Measurements from ENCODE around the gene REP15. TPM values are rescaled to one million over a fixed set of nuclear protein-coding genes. Genes with fewer than 3 reads are reported as not detected.
"Not testable (repeated sequence)": the region's sequence is repeated elsewhere in the genome, so short reads cannot be mapped to it uniquely, and the experiment has no call there.

REP15 gene
- total RNA-seq, 1 experiment from 2014 or later: 1.3 TPM

GRCh38 chr12:27653661-27654060 lies 42.6 kb upstream of the REP15 start:
- no peaks in the 10 kb centered on the region; a peak in 1 of 4 replicates for H3K4me1 Mint-ChIP-seq
- TF ChIP-seq CTCF (conservative IDR thresholded peaks at IDR 0.05): no peak
- no peak overlapping the region for H2BK20ac ChIP-seq (ENCODE audit: low read depth, low read length, poor library complexity, severe bottlenecking)
- no peak overlapping the region for H3K4me2 ChIP-seq (ENCODE audit: insufficient read depth, insufficient read length, low read length)
- no peak overlapping the region for H3K14ac ChIP-seq (ENCODE audit: insufficient read depth, low read length)
- no peak overlapping the region for H2BK15ac ChIP-seq (ENCODE audit: low read depth, low read length)
- H3K4me3 Mint-ChIP-seq: no peak overlapping the region
- no peak overlapping the region for H3K18ac ChIP-seq (ENCODE audit: insufficient read length, low read depth, low read length)
- no peak for DNase-seq
- no peaks in the 10 kb centered on the region for H3K27me3 ChIP-seq (ENCODE audit: insufficient read depth, low read length)
- no peak overlapping the region for H2AK5ac ChIP-seq (ENCODE audit: insufficient read length, low read length)
- no peak overlapping the region for H4K91ac ChIP-seq (ENCODE audit: insufficient read length, low read depth, low read length)
- H3K27me3 Mint-ChIP-seq (ENCODE audit: low read depth): no peaks in the 10 kb centered on the region
- H3K9me3 Mint-ChIP-seq: no peaks in the 10 kb centered on the region
- H3K4ac ChIP-seq (ENCODE audit: low read depth, low read length): no peak overlapping the region
- H4K20me1 ChIP-seq (ENCODE audit: control insufficient read depth, insufficient read depth, insufficient read length): no peaks in the 10 kb centered on the region
- H2BK12ac ChIP-seq (ENCODE audit: insufficient read length, low read depth, low read length): no peak overlapping the region
- peaks cover 0 to 4% (median 1%) of the 10 kb centered on the region in 3 experiments; a peak in 2 of 7 replicates for H3K36me3 Mint-ChIP-seq (ENCODE audit: insufficient read depth in 1 of 3, low read depth in 3 of 3)
- H2BK5ac ChIP-seq (ENCODE audit: insufficient read length, low read length): no peak overlapping the region
- no peaks in the 10 kb centered on the region for H3K79me1 ChIP-seq (ENCODE audit: insufficient read depth, low read depth, low read length, poor library complexity, severe bottlenecking)
- no peak overlapping the region for H4K5ac ChIP-seq (ENCODE audit: insufficient read length, low read depth, low read length)
- no peak overlapping the region for H4K8ac ChIP-seq (replicated peaks; ENCODE audit: insufficient read length, low read depth, low read length)
- no peak overlapping the region for H2AFZ ChIP-seq (ENCODE audit: low read length)
- H3K4me1 ChIP-seq (ENCODE audit: insufficient read depth, low read length): no peaks in the 10 kb centered on the region
- H3K9ac ChIP-seq (ENCODE audit: extremely low read depth, insufficient read length, low read length): no peak overlapping the region
- no peaks in the 10 kb centered on the region for H3K23me2 ChIP-seq (ENCODE audit: insufficient read length, low read depth, low read length, poor library complexity, severe bottlenecking)
- H2BK120ac ChIP-seq (ENCODE audit: low read depth, low read length, poor library complexity, severe bottlenecking): no peak overlapping the region
- H3K9me3 ChIP-seq (ENCODE audit: control insufficient read depth, low read depth, low read length): no peaks in the 10 kb centered on the region
- no peak overlapping the region for H3T11ph ChIP-seq (ENCODE audit: low read length)
- H3K27ac ChIP-seq (ENCODE audit: insufficient read length, low read depth, low read length): no peak overlapping the region
- H3K79me2 ChIP-seq (ENCODE audit: insufficient read depth, low read length): no peaks in the 10 kb centered on the region
- no peak overlapping the region for H3K23ac ChIP-seq (ENCODE audit: insufficient read length, low read depth, low read length)
- no peak overlapping the region for H3K56ac ChIP-seq (ENCODE audit: insufficient read length, low read depth, low read length)
- H3K27ac Mint-ChIP-seq: no peak overlapping the region

GRCh38 chr12:27655476-27655875 lies 40.8 kb upstream of the REP15 start:
- not testable (repeated sequence) for H2BK12ac ChIP-seq (ENCODE audit: insufficient read length, low read depth, low read length); H3K79me2 ChIP-seq (ENCODE audit: insufficient read depth, low read length); H3K36me3 Mint-ChIP-seq (ENCODE audit: insufficient read depth in 1 of 3, low read depth in 3 of 3); DNase-seq; H3K4me2 ChIP-seq (ENCODE audit: insufficient read depth, insufficient read length, low read length); H3K4me3 Mint-ChIP-seq; H3K18ac ChIP-seq (ENCODE audit: insufficient read length, low read depth, low read length); H3K9me3 ChIP-seq (ENCODE audit: control insufficient read depth, low read depth, low read length); H3K14ac ChIP-seq (ENCODE audit: insufficient read depth, low read length); H3K4ac ChIP-seq (ENCODE audit: low read depth, low read length); H3K23me2 ChIP-seq (ENCODE audit: insufficient read length, low read depth, low read length, poor library complexity, severe bottlenecking); H4K20me1 ChIP-seq (ENCODE audit: control insufficient read depth, insufficient read depth, insufficient read length); H3K9me3 Mint-ChIP-seq; H2BK120ac ChIP-seq (ENCODE audit: low read depth, low read length, poor library complexity, severe bottlenecking); H3K27me3 ChIP-seq (ENCODE audit: insufficient read depth, low read length); H3K4me1 ChIP-seq (ENCODE audit: insufficient read depth, low read length); H3K9ac ChIP-seq (ENCODE audit: extremely low read depth, insufficient read length, low read length); H3K27me3 Mint-ChIP-seq (ENCODE audit: low read depth); H4K91ac ChIP-seq (ENCODE audit: insufficient read length, low read depth, low read length); H2AK5ac ChIP-seq (ENCODE audit: insufficient read length, low read length); H3K27ac Mint-ChIP-seq; H2BK5ac ChIP-seq (ENCODE audit: insufficient read length, low read length); H4K5ac ChIP-seq (ENCODE audit: insufficient read length, low read depth, low read length); H2BK15ac ChIP-seq (ENCODE audit: low read depth, low read length); H3K27ac ChIP-seq (ENCODE audit: insufficient read length, low read depth, low read length); H3T11ph ChIP-seq (ENCODE audit: low read length); H2BK20ac ChIP-seq (ENCODE audit: low read depth, low read length, poor library complexity, severe bottlenecking); H2AFZ ChIP-seq (ENCODE audit: low read length); H3K79me1 ChIP-seq (ENCODE audit: insufficient read depth, low read depth, low read length, poor library complexity, severe bottlenecking); H3K56ac ChIP-seq (ENCODE audit: insufficient read length, low read depth, low read length); H3K23ac ChIP-seq (ENCODE audit: insufficient read length, low read depth, low read length); H4K8ac ChIP-seq (replicated peaks; ENCODE audit: insufficient read length, low read depth, low read length); H3K4me1 Mint-ChIP-seq
- no CpG with 5 or more reads among the region's 3 CpGs for WGBS (ENCODE audit: extremely low coverage, insufficient read length, low lambda C conversion rate)
